Activated CD4-positive, alpha-beta T cell treated with anti-CD3 and anti-CD28 coated beads, Interleukin-2, amount 10 ng/mL, durations not matched to agents 24 days and 14 days (primary cell): ENCODE measurements around the gene NAMPT. TPM values are rescaled to one million over a fixed set of nuclear protein-coding genes. Genes with fewer than 3 reads are reported as not detected.

Source experiments
- DNase-seq: peaks from one replicate; pipeline ENCODE4 v3.0.0; 2022
- H3K27ac Mint-ChIP-seq: one replicate; pipeline ENCODE4 v1.8.0; 2022; ENCODE audit warnings: mild to moderate bottlenecking, mixed read lengths
- H3K27me3 Mint-ChIP-seq: one replicate; pipeline ENCODE4 v1.8.0; 2022; ENCODE audit warnings: mixed read lengths
- H3K36me3 Mint-ChIP-seq: one replicate; pipeline ENCODE4 v1.8.0; 2022; ENCODE audit warnings: low read depth, mild to moderate bottlenecking, mixed read lengths
- H3K4me1 Mint-ChIP-seq: one replicate; pipeline ENCODE4 v1.8.0; 2021; ENCODE audit warnings: mixed read lengths
- H3K4me3 Mint-ChIP-seq: one replicate; pipeline ENCODE4 v1.8.0; 2022; ENCODE audit warnings: mild to moderate bottlenecking, moderate library complexity, mixed read lengths
- H3K9me3 Mint-ChIP-seq: one replicate; pipeline ENCODE4 v1.8.0; 2021; ENCODE audit warnings: mixed read lengths
- intact Hi-C: fragments of 100-400 bp; cut with micrococcal nuclease; formaldehyde crosslinking; loops from one replicate; pipeline ENCODE4 v1.15.1; 2023
- total RNA-seq: library from RNA; stranded (reverse); gene quantifications from 2 replicates; pipeline ENCODE4 v1.2.3, GENCODE V29; 2022

Gene NAMPT
- total RNA-seq, 1 donor from 2014 or later: 480 TPM

DNA sequence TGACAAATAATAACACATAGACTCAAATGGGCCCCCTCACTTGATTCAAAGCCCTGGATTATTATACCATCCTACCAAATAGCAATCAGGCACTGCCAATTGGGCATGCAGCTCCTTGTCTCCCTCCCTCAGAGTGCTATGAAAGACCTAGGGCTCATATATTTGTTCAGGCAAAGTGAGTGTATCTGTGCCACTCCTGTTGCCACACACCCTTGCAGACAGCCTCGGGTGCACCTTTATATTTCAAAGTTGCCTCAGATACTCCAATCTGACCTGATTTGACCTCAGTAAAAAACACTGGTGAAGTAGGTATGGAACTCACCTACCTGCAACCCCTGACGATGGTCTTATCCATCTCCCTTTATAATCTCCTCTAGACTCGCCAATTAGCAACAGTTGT is 3.0 kb upstream of the NAMPT start:
- DNase-seq: no peak
- Mint-ChIP-seq H3K27ac (no peak overlapping the region), H3K36me3 (peaks cover 8% of the 10 kb centered on the region), H3K4me3 (no peak overlapping the region), H3K4me1 (peaks cover 11% of the 10 kb centered on the region), H3K9me3 (peaks cover 4% of the 10 kb centered on the region), H3K27me3 (peaks cover 6% of the 10 kb centered on the region)
- intact Hi-C loops: loop anchor here (2.0 to 10.0 kb wide), 2 partner anchors 483 to 485 kb away; no protein-coding TSS in a partner anchor

DNA sequence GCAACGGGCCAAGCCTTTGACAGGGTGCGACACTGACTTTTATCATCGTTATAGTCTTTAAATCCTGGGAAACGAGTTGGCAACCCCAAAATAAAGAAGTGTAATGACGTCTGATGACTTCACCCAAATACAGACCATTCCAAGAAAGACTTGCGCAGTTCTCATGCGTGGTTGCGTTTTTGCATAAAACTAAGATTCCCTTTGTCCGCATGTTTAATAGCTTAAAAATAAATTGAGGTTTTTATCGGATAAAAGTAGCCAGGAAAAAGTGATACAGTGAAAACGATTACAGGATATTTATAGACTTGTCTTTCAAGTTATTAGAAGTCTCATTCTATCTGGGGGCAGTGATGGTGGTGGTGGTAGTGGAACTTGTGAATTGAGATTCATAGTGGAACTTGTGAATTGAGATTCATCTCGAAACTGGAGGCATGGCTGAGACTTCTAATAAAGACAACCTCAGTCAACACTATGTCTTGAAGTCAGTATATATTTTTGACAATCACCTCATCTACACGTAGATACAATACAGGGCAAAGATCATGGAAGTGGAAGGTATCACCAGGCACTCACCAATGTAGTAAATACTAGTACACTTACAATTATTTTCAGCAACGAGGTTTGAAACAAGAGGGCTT is 1.2 kb upstream of the NAMPT start:
- intact Hi-C loops: loop anchor here (1.0 to 10.0 kb wide), 12 partner anchors 60 to 882 kb away; partner anchors contain the start of genes CCDC71L and SYPL1
- H3K27ac Mint-ChIP-seq: peak overlapping the region; percentile 99
- peaks cover 3% of the 10 kb centered on the region for H3K27me3 Mint-ChIP-seq
- peaks cover 4% of the 10 kb centered on the region for H3K9me3 Mint-ChIP-seq
- peaks cover 27% of the 10 kb centered on the region for H3K4me1 Mint-ChIP-seq
- peaks cover 25% of the 10 kb centered on the region for H3K36me3 Mint-ChIP-seq
- H3K4me3 Mint-ChIP-seq: peak overlapping the region; percentile 93
- peak; percentile 73 for DNase-seq

DNA sequence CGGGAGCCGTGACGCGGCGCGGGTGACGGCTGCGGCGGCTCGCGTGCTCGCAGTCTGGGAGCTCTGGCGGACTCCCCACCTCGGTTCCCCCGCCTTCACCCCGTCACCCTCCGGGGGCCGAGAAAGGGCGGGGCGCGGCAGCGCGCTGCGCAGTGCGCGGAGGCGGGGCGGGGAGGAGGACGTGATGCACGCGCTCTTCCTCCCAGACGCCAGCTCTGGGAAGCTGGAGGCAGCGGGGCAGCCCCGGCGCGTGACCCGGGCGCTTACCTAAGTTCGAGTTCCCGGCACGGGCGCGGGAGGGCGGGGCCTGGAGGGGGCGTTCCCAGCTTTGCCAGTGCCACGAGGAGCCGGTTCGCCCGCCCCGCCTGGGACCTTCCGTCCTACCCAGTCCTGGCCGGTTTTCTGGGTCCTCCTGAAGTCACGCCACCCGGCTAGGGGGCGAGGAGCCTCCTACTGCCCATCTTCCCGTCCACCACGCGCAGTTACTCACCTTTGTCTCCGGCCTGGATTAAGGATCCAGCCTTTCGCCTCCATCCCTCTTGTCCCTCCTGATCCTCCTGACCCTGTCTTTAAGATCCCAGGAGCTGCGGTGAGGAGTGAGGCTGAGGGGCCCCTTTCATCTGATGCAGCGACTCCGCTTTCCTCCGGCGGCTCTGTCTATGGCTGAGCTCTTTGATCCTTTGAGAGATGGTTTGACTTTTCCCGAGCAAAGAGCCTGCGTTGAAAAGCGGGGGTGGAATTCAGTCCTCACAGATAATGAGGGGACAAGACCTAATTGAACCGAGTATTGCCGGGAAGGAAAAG is 470 bp upstream of the NAMPT start:
- H3K4me1 Mint-ChIP-seq: peaks cover 32% of the 10 kb centered on the region
- peaks cover 32% of the 10 kb centered on the region for H3K36me3 Mint-ChIP-seq
- H3K27me3 Mint-ChIP-seq: no peaks in the 10 kb centered on the region
- H3K27ac Mint-ChIP-seq: peak overlapping the region; percentile 99
- H3K9me3 Mint-ChIP-seq: peaks cover 4% of the 10 kb centered on the region
- H3K4me3 Mint-ChIP-seq: peak overlapping the region; percentile 93
- intact Hi-C loops: loop anchor here (1.0 to 10.0 kb wide), 8 partner anchors 61 to 480 kb away; partner anchors contain the start of gene CCDC71L
- DNase-seq: peak; percentile 99

DNA sequence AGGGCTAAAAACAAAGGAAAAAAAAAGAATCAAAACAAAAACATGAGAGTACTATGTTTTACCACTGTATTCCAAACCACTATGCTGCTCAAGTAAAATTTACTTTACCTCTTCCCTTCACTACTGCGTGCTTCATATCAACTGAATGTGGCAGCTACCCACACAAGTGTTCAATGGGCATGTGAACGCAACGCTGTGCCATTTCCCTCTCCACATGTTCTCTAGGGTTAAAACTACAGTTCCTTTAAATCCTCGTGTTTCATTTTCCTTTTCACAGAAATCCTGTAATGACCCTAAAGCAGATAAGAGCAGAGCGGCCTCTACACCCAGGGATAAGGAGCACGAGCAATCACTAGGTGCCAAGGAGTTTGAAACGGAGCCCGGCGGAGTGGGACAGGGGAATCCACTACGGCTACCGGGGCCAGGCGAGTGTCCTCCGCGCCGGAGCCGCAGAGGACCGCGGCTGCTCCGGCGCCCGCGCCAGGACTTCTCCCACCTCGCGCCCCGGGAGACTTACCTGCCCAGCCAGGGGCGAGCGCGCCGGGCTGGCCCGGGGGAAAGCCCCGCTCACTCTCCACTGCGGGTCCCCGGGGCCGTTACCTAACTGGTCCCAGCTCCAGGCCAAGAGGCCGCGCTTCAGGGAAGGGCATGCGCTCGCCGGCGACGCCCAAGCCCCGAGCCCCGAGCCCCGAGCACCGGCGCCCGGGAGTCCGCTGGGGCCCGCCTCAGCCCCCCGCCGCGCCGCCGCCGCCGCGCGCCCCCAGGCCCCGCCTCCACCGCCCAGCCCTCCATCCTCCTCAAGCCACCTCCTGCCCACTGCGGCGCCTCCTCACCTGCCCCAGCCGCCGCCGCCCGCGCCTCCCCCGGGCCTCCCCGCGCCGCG is 711 bp downstream of the NAMPT start:
- Mint-ChIP-seq H3K4me1 (peaks cover 42% of the 10 kb centered on the region), H3K9me3 (peaks cover 11% of the 10 kb centered on the region), H3K27ac (peak overlapping the region; percentile 99), H3K27me3 (no peaks in the 10 kb centered on the region), H3K36me3 (peaks cover 44% of the 10 kb centered on the region), H3K4me3 (peak overlapping the region; percentile 93)
- DNase-seq: peak; percentile 88
- intact Hi-C loops: loop anchor here (2.0 to 10.0 kb wide), 6 partner anchors 29 to 479 kb away; partner anchors contain the start of gene CCDC71L

DNA sequence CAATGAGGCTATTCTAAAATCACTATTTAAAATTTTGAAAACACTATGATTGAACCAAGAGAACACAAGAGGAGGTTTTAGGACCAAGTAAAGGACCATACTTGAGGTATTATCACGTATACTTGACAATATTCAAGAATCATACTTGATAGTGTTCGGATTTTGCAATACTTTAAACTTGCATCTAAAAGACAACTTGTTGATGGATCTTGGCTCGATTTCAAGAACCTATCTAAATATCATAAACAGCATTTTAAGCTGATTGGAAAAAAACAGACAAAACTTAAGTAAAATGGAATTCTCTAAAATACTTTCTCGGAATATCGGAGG is 1.3 kb downstream of the NAMPT start:
- Mint-ChIP-seq H3K27me3 (no peaks in the 10 kb centered on the region), H3K9me3 (peaks cover 11% of the 10 kb centered on the region), H3K27ac (peak overlapping the region; percentile 96), H3K4me1 (peaks cover 46% of the 10 kb centered on the region), H3K4me3 (peak overlapping the region; percentile 89), H3K36me3 (peaks cover 48% of the 10 kb centered on the region)
- intact Hi-C loops: loop anchor here (2.0 to 10.0 kb wide), 3 partner anchors 29 to 479 kb away; no protein-coding TSS in a partner anchor
- DNase-seq: no peak

DNA sequence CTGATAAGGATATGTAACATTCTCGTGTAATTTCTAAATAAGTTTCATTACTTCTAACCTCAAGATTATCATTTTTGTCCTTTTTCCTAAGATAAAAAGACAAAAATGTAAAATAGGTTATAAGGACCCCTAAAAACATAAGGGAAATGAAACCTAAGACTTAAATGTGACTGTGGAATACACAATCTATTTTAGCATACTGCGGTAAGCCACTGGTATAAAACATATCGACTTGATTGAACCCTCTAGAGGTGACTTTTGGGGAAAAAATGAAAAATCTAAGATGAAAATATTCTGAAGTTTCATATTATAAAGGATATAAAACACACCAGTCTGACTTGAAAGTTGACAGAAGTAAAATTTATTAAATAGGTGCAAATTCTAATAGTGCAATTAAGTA is 1.9 kb downstream of the NAMPT start:
- no peak for DNase-seq
- Mint-ChIP-seq H3K27me3 (no peaks in the 10 kb centered on the region), H3K4me1 (peaks cover 52% of the 10 kb centered on the region), H3K36me3 (peaks cover 54% of the 10 kb centered on the region), H3K4me3 (peak overlapping the region; percentile 89), H3K9me3 (peaks cover 11% of the 10 kb centered on the region), H3K27ac (peak overlapping the region; percentile 81)
- intact Hi-C loops: loop anchor here (2.0 to 10.0 kb wide), 3 partner anchors 28 to 478 kb away; no protein-coding TSS in a partner anchor

DNA sequence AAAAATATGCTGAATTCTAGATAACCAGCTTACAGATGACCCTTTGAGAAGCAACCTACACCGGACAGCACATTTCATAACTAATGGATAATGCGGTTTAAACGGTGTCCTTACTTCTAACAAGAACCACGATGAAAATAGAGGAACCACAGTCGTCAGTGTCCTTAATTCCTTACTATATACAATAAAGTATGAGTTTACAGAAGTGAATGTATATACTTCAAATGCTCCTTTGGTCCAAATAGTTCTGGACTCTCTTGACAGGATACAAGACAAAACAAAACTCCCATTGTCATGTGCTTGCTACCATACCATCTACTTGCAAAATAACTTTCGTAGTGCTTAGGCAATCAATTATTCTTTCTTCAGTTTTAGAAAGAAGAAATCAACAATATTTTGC is 2.4 kb downstream of the NAMPT start:
- no peak for DNase-seq
- peak overlapping the region; percentile 89 for H3K4me3 Mint-ChIP-seq
- peaks cover 59% of the 10 kb centered on the region for H3K36me3 Mint-ChIP-seq
- intact Hi-C loops: loop anchor here (2.0 to 10.0 kb wide), 3 partner anchors 28 to 478 kb away; no protein-coding TSS in a partner anchor
- peaks cover 11% of the 10 kb centered on the region for H3K9me3 Mint-ChIP-seq
- H3K4me1 Mint-ChIP-seq: peaks cover 54% of the 10 kb centered on the region
- H3K27me3 Mint-ChIP-seq: no peaks in the 10 kb centered on the region
- peak overlapping the region; percentile 81 for H3K27ac Mint-ChIP-seq

DNA sequence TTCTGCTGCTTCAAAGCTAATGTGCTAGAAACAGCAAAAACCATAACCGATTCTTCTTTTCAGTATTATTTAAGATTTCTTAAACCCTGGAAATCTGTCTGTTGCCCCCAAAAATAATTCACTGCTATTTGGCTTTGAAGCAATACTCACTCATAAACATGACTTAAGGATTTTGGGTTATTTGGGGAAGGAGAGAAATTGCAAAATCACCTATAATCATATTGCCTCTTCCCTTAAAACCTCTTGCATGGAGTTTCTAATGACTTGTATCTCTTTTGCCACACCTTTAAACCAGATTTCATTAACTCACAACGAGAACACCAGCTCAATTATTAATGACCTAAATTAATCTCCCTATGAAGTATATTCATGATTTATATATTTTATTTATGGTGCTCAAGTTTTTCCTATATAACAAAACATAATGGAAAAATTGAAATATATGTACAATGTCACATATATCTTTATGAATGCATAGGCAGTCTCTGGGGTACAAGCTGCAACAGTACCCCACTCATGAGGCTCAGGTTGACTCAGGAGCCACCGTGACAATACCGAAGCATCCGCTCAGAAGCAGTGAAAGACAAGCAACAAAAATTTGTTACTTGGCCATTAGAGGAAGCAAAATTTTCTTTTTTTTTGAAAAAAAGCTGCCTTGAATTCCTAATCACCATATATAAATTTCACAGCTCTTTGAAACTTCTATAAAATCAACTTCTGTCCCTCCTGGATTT is 3.0 kb downstream of the NAMPT start:
- H3K4me1 Mint-ChIP-seq: peaks cover 59% of the 10 kb centered on the region
- H3K9me3 Mint-ChIP-seq: peaks cover 11% of the 10 kb centered on the region
- intact Hi-C loops: loop anchor here (2.0 to 10.0 kb wide), 3 partner anchors 27 to 477 kb away; no protein-coding TSS in a partner anchor
- peaks cover 64% of the 10 kb centered on the region for H3K36me3 Mint-ChIP-seq
- peak; percentile 65 for DNase-seq
- H3K4me3 Mint-ChIP-seq: peak overlapping the region; percentile 89
- peak overlapping the region; percentile 81 for H3K27ac Mint-ChIP-seq
- H3K27me3 Mint-ChIP-seq: no peaks in the 10 kb centered on the region

DNA sequence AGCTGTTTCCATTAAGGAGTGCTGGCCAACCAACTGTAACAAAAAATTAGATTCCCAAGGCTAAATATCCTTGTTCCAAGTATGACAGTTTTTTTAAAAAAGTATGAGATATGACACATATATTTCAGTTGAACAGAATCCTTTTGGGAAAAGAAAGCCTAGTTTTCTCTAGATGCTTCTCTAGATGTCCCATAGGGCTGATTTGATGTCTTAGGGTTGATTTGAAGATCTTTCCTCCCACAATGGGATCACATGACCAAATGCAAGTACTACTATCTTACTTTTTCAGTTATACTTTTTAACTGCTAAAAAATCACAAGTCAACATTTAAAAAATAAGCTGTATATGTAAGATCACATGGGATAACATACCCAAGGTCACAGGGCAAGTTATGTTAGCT is 3.7 kb downstream of the NAMPT start:
- peak overlapping the region; percentile 81 for H3K27ac Mint-ChIP-seq
- DNase-seq: no peak
- peaks cover 68% of the 10 kb centered on the region for H3K36me3 Mint-ChIP-seq
- peaks cover 8% of the 10 kb centered on the region for H3K9me3 Mint-ChIP-seq
- intact Hi-C loops: loop anchor here (10.0 kb wide), 1 partner anchor 476 kb away; no protein-coding TSS in a partner anchor
- no peaks in the 10 kb centered on the region for H3K27me3 Mint-ChIP-seq
- peaks cover 59% of the 10 kb centered on the region for H3K4me1 Mint-ChIP-seq
- peak overlapping the region; percentile 89 for H3K4me3 Mint-ChIP-seq

DNA sequence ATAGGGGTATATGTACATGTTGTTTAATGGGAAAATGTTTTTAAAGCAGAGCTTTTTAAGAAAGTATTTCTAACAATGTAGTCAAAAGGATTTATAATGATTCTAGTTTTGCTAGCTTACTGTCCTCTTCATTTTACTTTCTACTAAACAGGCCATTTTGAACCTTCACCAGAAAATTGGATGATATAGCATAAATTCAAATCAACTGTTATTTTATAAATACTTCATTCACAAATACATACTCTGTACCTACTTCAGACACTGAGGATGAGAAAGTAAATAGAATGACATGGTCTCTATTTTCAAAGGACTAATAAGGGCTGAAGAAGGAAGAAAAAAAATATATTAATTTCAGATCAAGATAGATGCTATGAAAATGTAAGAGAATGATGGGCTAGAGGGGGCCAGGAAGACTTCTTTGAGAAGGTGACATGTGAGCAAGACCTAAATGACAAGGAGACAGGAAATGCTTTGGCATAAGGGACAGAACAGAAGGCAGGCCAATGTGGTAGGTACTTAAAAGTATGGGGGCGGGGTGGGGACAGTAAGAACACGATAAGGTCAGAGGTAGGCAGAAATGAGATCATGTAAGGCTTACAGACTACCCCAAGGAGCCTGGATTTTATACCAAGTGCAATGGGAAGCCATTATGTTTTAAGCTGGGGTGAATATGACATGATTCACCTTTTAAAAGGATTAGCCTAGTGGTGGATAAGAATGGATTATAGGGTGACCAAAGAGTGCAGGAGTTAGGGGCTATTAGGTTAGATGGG is 5.2 kb downstream of the NAMPT start:
- intact Hi-C loops: loop anchor here (2.0 to 10.0 kb wide), 2 partner anchors 19 to 475 kb away; no protein-coding TSS in a partner anchor
- peak overlapping the region; percentile 89 for H3K4me3 Mint-ChIP-seq
- peaks cover 53% of the 10 kb centered on the region for H3K4me1 Mint-ChIP-seq
- H3K9me3 Mint-ChIP-seq: peaks cover 7% of the 10 kb centered on the region
- no peaks in the 10 kb centered on the region for H3K27me3 Mint-ChIP-seq
- DNase-seq: peak; percentile 73
- H3K27ac Mint-ChIP-seq: peak overlapping the region; percentile 94
- peaks cover 74% of the 10 kb centered on the region for H3K36me3 Mint-ChIP-seq

DNA sequence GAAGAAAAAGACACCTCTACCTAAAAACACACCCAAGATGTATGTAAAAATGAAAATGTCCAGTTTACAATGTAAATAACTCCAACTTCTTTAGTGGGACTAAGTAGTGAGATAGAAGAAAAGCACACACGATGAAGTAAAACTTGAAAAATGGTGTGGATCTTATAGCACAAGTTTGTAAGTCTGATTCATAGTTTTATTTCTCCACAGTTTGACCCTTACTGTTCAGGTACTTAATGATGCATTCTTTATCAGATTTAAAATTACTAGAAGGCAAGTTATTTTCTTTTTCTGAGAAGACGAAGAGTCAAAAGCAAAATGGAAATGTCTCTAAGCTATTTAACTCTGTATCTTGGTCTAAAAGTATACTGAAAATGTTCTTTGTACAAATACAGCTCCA is 6.1 kb downstream of the NAMPT start:
- DNase-seq: no peak
- peak overlapping the region; percentile 69 for H3K27ac Mint-ChIP-seq
- peak overlapping the region; percentile 36 for H3K4me3 Mint-ChIP-seq
- peaks cover 54% of the 10 kb centered on the region for H3K4me1 Mint-ChIP-seq
- intact Hi-C loops: loop anchor here (2.0 kb wide), 1 partner anchor 18 kb away; no protein-coding TSS in a partner anchor
- H3K9me3 Mint-ChIP-seq: peaks cover 7% of the 10 kb centered on the region
- H3K36me3 Mint-ChIP-seq: peaks cover 76% of the 10 kb centered on the region
- no peaks in the 10 kb centered on the region for H3K27me3 Mint-ChIP-seq

DNA sequence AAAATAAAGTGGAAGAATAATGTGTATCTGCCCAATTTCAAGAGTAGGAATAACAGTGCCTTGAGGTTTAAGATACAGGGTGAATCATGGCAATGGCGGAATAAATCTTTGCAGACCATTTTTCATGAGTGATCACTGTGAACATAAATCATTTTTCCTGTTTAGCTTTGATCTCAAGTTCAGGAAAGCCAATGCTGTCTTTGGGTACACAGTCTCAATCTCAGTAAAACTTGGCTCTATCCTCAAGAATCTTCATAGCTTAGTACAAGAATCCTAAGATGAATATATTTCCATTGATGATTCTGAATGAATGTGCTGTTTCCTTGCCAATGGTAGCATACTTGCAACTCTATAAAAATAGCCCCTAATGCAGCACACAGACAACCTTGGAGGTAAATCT is 6.8 kb downstream of the NAMPT start:
- no peaks in the 10 kb centered on the region for H3K27me3 Mint-ChIP-seq
- H3K36me3 Mint-ChIP-seq: peaks cover 80% of the 10 kb centered on the region
- peak overlapping the region; percentile 36 for H3K4me3 Mint-ChIP-seq
- no peak for DNase-seq
- peaks cover 57% of the 10 kb centered on the region for H3K4me1 Mint-ChIP-seq
- intact Hi-C loops: loop anchor here (2.0 kb wide), 1 partner anchor 17 kb away; no protein-coding TSS in a partner anchor
- H3K9me3 Mint-ChIP-seq: peaks cover 7% of the 10 kb centered on the region
- peak overlapping the region; percentile 69 for H3K27ac Mint-ChIP-seq
